Measurements from ENCODE around the gene L3MBTL4.
"Not testable (repeated sequence)": the region's sequence is repeated elsewhere in the genome, so short reads cannot be mapped to it uniquely, and the experiment has no call there.

L3MBTL4 gene

DNA sequence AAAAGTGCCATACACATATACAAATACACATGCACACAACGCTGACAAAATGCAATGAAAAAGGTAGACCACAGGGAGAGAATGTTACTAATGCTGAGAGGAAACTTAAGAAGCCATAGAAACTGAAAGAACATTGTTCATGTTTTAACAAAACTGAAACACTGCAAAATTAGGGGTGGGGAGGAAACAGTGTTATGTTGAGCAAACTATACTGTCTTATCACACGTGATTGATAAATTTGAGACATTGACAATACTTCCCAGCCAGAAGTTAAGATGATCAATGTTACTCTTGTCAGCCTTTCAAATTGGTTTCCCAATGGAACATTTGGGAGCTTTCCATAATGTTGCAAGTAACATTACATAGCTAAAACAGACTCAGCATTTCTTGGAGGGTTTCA is 165.5 kb downstream of the L3MBTL4 start:
- DNase-seq, result peak; percentile 13 to 45 (median 25)

DNA sequence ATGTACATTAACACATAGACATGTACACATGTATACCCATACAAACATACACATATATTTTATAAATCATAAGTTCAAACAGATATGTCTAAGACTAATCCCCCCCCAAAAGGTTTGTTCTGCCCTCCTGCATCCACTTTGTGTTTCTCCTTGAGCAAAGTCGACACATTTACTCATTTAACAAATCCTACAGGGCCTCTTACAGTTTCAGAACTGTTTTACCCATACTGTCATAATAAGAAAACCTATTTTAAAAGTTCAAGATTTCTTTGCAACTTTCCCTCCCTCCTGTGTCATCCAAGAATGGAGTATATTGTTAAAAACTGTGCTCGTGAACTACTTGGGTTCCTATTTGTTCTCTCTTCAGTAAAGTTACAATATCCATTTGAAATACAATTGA is 166.7 kb downstream of the L3MBTL4 start:
- DNase-seq, result no peak

GRCh38 chr18:6242004-6242403 is 172.7 kb downstream of the L3MBTL4 start:
- DNase-seq, result no peak

DNA sequence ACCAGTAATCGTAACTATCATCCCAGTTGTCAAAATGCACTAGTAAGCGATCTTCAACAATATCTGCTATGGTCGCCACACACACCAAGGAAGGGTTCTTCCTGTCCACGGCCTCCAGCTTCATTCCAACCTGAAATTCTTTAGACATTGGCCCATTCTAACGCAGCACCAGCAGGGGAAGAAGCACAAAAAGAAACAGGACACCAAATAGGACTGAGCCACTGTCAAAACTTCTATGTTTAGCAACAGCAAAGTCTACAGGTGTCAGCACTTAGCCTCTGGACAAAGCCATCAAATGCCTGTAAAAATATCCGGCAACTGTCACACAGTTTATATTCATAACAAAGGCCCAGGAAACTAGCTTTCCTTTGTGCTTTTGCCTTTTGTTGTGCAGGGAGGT is 175.0 kb downstream of the L3MBTL4 start:
- no peak for DNase-seq

DNA sequence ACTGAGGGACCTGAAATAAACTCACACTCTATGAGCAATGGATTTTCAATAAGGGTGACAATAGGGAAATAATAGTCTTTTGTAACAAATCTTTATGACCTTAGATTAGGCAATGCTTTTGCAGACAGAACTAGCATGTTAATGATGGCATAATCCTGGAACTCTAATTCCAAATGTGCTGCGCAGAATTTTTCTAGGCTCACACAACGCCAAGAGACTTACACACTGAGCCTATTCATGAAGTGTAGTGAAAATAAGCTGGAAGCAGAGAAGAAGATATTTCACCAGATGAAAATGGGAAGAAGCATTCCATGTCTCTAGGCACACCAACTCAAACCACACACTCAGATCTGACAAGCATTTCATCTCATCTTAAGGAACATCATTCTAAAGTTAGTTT is 178.5 kb downstream of the L3MBTL4 start:
- peak in 1 of 3 donors; percentile 25 for DNase-seq

DNA sequence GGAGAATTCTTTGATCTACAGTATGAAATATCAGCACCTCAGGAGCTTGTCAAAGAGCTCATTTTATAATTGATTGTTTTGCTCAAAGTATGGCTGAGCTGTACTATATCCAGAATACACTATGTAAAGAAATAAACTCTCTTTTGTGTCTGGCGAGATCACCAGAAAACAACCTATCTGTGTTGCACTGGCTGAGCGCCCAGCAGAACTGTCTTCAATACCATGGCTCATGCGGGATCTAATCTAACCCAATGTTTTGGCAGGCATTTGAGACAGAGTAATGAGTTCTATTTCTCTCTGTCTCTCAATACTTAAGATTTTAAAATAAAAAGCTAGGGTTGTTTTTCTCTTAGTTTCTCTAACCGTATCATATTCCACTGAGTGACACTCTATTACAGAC is 192.4 kb downstream of the L3MBTL4 start:
- no peak for DNase-seq

DNA sequence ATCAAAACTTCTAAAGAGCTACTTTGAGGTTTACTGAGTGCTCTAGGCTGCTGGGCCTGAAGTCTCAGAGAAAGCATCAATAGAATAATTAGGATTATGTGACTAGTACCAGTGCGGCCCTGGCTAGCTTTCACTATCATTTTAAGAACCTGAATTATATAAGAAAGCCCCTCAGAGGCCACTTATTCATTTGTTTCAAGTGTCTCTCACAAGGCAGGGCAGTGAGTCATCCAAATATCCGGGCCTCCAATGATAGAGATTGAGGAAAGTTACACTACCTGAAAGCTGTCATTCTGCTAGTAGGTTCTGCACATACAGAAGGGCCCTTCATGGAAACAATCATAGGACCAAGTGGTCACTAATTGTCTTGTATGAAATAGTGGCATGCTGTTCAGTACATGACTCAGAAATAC is 193.1 kb downstream of the L3MBTL4 start:
- no peak for DNase-seq

- no peak for DNase-seq
Measured at GRCh38 chr18:6220129-6220528, 194.6 kb downstream of the L3MBTL4 start.

GRCh38 chr18:6219116-6219717 is 195.5 kb downstream of the L3MBTL4 start:
- DNase-seq, result peak; percentile 33 to 48 (median 36)

- DNase-seq, result no peak
Measured at GRCh38 chr18:6215888-6216287, 198.8 kb downstream of the L3MBTL4 start.

DNA sequence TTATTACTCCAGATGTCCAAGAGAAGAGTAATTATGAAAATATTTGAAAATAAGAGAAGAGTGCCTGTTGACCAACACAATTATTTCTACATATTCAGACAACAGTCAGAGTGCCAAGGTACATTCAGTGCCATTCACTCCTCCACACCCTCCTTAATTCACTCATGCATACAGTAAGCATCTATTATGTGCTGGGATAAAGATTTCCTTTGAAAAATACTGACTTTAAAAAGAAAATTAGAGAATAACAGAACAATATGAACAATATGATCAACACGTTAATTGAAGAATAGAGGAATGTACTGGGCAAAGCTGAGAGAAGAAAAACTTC is 203.6 kb downstream of the L3MBTL4 start:
- no peak for DNase-seq

DNA sequence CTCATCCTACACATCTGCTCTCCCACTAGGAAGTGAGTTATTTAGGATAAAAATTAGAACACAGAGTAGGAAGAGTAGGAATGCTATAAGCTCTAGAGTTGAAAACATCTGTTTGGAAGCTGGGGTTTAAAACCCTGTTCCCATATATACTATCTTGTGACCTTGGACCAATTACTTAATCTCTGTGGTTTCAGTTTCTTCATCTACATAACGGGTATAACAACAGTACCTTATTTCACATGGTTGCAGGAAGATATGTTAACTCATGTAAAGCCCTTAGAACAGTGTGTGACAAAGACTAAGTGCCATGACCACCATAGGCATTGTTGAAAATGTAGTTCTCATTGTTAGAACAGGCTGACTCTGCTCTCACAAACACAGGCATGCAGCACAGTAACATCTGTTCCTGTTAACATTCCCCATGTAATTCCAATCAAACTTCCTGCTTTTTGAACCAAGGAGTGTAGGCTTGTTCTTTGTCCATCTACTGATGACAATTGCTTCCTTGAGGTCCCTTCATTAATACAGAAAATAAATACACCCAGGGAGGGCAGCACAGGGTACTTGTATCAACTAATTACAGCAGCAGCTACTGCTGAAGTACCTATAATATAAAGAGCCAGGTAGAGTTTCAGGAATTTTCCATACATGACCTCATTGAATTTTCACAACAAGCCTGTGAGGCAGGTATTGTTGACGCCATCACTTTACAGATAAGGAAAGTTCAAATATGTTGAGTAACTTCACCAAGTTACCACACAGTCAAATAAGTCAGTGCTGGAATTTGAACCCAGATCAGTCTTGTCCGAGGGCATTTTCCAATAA is 204.2 kb downstream of the L3MBTL4 start:
- DNase-seq, result no peak

- DNase-seq, result no peak
Measured at GRCh38 chr18:6207941-6208340, 206.8 kb downstream of the L3MBTL4 start.

DNA sequence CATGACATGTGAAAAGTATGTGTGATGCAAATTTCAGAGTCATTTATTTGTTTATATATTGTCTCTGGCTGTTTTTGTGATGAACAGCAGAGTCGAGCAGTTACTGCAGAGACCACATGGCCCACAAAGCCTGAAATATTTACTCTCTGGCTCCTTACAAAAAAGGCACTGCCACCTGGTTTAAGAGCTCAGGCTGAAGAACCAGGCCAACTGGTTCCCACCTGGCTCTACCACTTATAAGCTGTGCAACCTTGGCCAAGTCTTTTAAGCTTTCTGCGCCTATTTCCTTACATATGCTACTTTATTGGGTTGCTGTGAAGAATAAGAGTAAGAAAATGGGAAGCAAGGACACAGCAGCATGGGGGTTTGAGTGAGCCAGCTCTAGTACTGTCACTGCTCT is 207.6 kb downstream of the L3MBTL4 start:
- DNase-seq, result no peak

- no peak for DNase-seq
Measured at GRCh38 chr18:6205706-6206105, 209.0 kb downstream of the L3MBTL4 start.

DNA sequence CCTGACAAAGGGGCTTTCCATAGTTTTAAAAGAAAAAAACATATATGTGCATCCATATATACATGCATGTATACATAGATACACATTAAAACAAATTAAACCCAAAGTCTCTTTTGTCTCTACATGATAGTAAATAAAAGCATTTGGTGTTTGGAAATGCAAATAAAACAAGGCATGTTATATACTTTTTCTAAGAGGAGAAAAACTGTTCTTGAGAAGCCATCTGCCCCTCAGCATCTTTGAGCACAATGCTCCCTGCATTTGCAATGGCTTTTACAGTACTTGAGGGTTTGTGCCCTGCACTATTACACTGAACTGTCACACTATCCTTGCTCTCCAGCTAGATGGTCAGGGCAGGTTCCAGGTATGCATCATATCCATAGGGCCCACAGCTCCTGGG is 210.2 kb downstream of the L3MBTL4 start:
- DNase-seq, result no peak

DNA sequence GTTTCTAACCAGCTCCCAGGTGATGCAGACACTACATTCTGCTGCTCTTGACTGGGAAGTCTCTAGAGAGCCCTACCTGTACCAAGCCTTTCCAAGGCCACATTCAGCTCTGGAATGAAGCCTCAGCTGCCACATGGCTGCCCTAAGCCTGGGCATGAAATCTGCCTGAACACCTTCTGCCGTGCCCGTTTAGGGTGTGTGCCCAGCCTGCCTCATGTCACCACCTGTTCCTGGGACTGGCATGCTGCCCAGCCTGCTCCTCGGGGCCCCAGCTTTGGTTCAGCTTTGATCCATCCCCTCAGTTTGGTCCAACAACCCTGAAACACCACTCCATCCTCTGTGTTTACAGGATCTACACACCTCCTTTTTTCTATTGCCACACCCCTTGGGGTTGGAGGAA is 210.9 kb downstream of the L3MBTL4 start:
- no peak for DNase-seq

GRCh38 chr18:6202861-6203260 is 211.8 kb downstream of the L3MBTL4 start:
- DNase-seq, result no peak

- no peak for DNase-seq
Measured at GRCh38 chr18:6200204-6200774, 214.4 kb downstream of the L3MBTL4 start.

DNA sequence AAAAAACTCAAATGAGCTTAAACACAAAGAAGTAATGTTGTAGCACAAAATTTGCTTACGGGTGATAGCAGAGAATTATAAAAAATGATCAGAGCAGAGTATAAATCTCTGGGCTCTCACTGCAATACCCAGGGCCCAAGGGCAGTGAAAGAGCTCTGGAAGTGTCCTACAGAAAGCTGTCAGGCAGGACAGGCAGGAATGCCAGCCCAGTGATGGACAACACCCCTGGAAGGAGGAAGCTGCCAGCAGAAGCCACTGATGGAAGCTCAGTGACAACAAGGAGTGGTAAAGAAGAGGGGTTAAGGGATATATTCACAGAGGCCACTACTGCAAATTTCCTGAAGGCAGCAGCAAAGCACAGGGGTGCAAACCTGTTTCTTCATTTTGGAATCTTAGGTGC is 214.9 kb downstream of the L3MBTL4 start:
- no peak for DNase-seq

DNA sequence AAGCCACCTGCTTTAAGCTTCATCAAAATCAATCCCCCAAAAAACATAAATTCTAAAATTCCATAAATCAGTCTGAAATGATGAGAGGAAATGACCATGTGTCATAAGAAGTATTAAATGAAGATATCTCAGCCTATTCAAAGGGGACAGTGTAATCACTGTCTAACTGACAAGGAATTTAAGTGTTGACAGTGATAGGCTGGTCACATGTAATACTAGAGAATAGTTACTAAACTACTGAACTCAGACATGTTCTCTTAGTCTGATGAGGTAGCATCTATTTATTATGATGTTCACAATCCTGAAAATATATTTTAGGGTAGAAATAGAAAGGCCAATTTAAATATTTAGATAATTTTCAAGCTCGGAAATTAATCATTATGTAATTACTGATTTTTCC is 216.1 kb downstream of the L3MBTL4 start:
- no peak for DNase-seq

DNA sequence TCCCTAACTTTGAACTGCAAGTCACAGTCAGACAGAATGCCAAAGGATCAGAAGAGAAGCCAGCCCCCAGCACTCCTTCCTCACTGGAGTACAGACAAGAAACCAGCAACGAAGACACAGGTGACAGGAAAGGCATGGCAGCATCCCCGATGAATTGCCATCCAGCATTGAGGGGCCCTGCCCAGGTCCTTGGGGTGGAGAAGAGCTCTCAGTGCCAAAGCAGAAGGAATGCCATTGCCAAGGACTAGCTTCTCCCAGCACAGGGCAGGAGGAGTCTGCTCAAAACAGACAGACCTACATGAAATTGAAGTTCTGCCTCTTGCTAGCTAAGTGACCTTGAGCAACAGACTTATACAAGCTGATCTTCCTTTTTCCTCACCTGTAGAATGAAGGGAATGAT is 220.1 kb downstream of the L3MBTL4 start:
- DNase-seq, result no peak

- DNase-seq, result not testable (repeated sequence)
Measured at GRCh38 chr18:6185782-6186181, 228.9 kb downstream of the L3MBTL4 start.

DNA sequence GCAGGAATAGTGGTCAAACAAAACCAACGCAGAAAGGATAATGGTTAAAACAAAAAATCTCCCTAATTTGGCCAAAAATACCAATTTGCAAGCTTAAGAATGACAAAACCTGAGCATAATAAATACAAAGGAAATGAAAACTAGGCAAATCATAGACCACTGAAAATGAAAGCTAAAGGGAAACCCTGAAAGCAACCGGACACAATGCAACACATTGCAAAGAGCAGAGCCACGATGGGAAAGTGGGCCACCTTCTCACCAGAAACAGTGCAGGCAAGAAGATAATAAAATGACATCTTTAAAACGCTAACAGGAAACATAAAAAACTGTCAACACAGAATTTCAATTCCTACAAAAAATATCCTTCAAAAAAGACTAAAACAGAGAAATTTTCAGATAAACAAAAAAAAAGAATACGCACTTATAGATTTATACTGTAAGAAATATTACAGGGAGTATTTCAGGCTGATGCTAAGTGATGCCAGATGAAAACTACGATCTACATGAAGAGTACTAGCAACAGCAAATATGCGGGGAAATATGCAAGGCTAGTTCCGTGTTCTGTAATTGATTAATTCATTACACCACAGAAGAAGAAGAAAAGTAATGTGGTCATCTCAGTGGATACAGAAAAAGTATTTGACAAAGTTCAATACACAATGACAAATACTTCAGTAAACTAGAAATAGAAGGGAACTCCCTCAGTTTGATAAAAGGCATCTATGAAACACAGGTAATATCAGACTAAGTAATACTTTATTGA is 239.5 kb downstream of the L3MBTL4 start:
- DNase-seq, result no peak

Data from suppressor macrophage treated with lipopolysaccharide for 1 hour (primary cell).